Duodenal mucosa (tissue), 2 donors: ENCODE measurements around the gene TIMM29.

Experiments used
- H3K27ac ChIP-seq: one replicate; pipeline ENCODE4 v1.7.0; 2013; ENCODE audit warnings: low read depth, low read length
- H3K27me3 ChIP-seq, 2 donors: one replicate each; pipeline ENCODE4 v1.7.0; 2013; ENCODE audit warnings: low read length in 2 of 2, control low read depth in 1 of 2; ENCODE audit not compliant: insufficient read depth in 2 of 2, control insufficient read depth in 1 of 2
- H3K36me3 ChIP-seq, 2 donors: one replicate each; pipeline ENCODE4 v1.7.0; 2013; ENCODE audit warnings: low read length in 2 of 2, control low read depth in 1 of 2; ENCODE audit not compliant: insufficient read depth in 2 of 2, control insufficient read depth in 1 of 2
- H3K4me1 ChIP-seq, 2 donors: one replicate each; pipeline ENCODE4 v1.7.0; 2013; ENCODE audit warnings: low read length in 2 of 2, control low read depth in 1 of 2; ENCODE audit not compliant: insufficient read depth in 2 of 2, control insufficient read depth in 1 of 2
- H3K4me3 ChIP-seq, 2 donors: one replicate each; pipeline ENCODE4 v1.7.0; 2013; ENCODE audit warnings: low read length in 2 of 2, low read depth in 1 of 2
- H3K9ac ChIP-seq, 2 donors: one replicate each; pipeline ENCODE4 v1.7.0; 2013; ENCODE audit warnings: low read length in 2 of 2, low read depth in 1 of 2
- H3K9me3 ChIP-seq, 2 donors: one replicate each; pipeline ENCODE4 v1.7.0; 2013; ENCODE audit warnings: low read length in 2 of 2, control low read depth in 1 of 2; ENCODE audit not compliant: control insufficient read depth in 1 of 2

TIMM29 gene

GRCh38 chr19:10928563-10929401 is at the start of gene TIMM29, which contains the start of gene YIPF2:
Gene TIMM29 (plus strand): TSS chr19:10928811. CDS start chr19:10928823, 12 bp downstream.
Gene YIPF2 (minus strand): TSS chr19:10928639. CDS start chr19:10928410, 229 bp downstream.
- Histone ChIP-seq H3K4me1 (peaks cover 15 to 25% of the 10 kb centered on the region in 2 donors), H3K4me3 (peak within 1 kb of the TSS; percentile 89), H3K27me3 (no peaks in the 10 kb centered on the region), H3K9ac (peak within 1 kb of the TSS; percentile 67 to 72), H3K9me3 (no peaks in the 10 kb centered on the region), H3K36me3 (peaks cover 5 to 19% of the 10 kb centered on the region in 2 donors), H3K27ac (peak within 1 kb of the TSS; percentile 56)

DNA sequence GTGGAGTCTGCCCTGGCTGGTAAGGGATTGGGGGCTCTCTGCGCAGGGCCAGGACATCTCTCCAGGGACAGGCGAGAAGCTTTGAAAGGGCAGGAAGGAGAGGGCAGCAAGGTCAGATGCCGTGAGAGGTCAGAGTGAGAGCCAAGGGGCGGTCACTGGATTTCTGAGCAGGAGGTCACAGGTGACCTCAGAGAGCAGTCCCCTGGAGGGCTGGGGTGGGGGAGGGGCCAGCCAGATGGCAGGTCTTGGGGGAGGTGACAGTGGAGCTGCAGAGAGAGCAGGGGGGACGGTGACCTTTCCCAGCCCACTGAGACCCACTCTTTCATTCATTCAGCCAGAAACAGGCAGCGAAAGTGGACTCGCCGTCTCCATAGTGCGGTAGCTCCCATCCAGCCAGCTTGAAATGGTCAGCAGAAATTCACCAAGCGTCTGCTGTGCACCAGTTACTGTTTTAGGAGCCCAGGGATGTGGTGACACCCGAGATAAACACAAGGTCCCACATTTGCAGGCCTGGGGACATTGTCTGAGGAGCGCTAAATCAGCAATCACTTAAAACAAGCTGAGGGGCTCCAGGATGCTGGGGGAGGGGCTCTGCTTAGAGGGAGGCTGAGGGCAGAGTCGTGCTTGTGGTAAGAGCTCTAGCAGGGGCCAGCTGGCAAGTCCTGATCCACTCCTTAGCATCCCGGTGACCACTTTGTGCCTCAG is 47.1 kb upstream of the TIMM29 start:
- Histone ChIP-seq H3K4me1 (peaks cover 0 to 8% of the 10 kb centered on the region in 2 donors), H3K27ac (no peak overlapping the region), H3K9me3 (no peaks in the 10 kb centered on the region), H3K36me3 (no peaks in the 10 kb centered on the region), H3K4me3 (no peak overlapping the region), H3K9ac (no peak overlapping the region), H3K27me3 (no peaks in the 10 kb centered on the region)

DNA sequence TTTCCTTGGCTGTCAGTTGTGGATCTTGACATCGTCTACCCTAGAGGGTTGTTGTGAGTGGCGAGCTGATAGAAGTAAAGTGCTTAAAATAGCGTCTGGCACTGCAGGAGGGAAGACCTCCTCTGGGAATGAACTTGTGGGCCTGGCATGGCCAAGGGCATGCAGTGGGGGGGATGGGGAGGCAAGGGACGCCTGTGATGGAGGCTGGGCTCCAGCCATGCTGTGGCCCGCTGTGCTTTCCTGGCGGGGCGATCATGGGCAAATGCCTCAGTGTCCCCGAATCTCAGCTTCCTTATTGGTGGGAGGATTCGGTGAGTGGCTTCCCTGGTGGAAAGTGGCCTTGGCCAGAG is 46.5 kb upstream of the TIMM29 start:
- H3K9ac ChIP-seq: no peak overlapping the region
- H3K4me3 ChIP-seq: no peak overlapping the region
- H3K27ac ChIP-seq: no peak overlapping the region
- H3K36me3 ChIP-seq: no peaks in the 10 kb centered on the region
- H3K9me3 ChIP-seq: no peaks in the 10 kb centered on the region
- H3K27me3 ChIP-seq: no peaks in the 10 kb centered on the region
- peaks cover 0 to 8% of the 10 kb centered on the region in 2 donors for H3K4me1 ChIP-seq

- H3K9ac ChIP-seq: no peak overlapping the region
- H3K4me1 ChIP-seq: peaks cover 2 to 6% of the 10 kb centered on the region in 2 donors
- H3K4me3 ChIP-seq: no peak overlapping the region
Measured at GRCh38 chr19:10884274-10884673, 44.3 kb upstream of the TIMM29 start.

DNA sequence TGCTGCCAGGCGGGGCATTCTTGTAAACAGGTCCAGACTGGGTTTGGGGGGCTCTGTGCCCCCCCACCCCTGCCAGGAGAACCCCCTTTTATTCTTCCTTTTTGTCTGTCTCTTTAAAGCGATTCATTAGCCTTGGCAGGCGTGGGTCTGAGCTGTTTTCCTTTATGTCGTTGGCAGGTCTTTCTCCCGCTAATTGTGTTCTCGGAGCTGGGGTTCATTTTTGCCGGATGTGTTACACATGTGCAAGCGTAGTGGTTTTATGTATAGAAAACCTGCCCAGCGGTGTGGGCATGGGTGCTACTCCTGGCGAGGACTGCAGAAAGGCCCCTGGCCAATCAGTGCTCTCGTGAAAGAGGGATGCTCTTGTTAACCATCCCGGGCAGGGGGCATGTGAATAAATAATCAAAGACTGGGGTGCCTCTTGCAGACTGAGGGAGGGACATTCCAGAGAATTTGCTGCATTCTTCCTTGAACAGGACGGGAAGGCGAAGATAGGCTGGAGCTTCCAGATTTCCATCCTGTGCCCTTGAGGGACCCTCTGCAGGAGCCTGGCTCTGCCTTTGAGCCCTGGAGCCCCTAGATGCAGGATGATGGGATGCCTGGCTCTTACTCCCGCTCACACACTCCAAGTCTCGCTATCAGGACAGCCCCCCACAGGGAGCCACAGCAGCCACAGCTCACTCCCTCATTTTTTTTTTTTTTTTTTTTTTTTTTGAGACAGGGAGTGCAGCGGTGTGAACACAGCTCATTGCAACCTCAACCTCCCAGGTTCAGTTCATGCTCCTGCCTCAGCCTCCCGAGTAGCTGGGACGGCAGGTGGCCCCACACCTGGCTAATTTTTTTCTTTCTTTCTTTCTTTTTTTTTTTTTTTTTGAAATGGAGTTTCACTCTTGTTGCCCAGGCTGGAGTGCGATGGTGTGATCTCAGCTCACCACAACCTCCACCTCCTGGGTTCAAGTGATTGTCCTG is 43.1 kb upstream of the TIMM29 start:
- peaks cover 0 to 6% of the 10 kb centered on the region in 2 donors for H3K4me1 ChIP-seq
- no peaks in the 10 kb centered on the region for H3K36me3 ChIP-seq
- no peak overlapping the region for H3K4me3 ChIP-seq
- H3K27me3 ChIP-seq: no peaks in the 10 kb centered on the region
- no peaks in the 10 kb centered on the region for H3K9me3 ChIP-seq
- H3K27ac ChIP-seq: no peak overlapping the region
- H3K9ac ChIP-seq: no peak overlapping the region

More at GRCh38 chr19:10884274-10884673, 44.3 kb upstream of the TIMM29 start:
- Histone ChIP-seq H3K27ac (no peak overlapping the region), H3K9me3 (no peaks in the 10 kb centered on the region), H3K36me3 (no peaks in the 10 kb centered on the region), H3K27me3 (no peaks in the 10 kb centered on the region)

GRCh38 chr19:10887616-10888367 is 40.8 kb upstream of the TIMM29 start:
- Histone ChIP-seq H3K4me1 (peaks cover 6 to 17% of the 10 kb centered on the region in 2 donors), H3K9ac (no peak overlapping the region), H3K36me3 (no peaks in the 10 kb centered on the region), H3K4me3 (no peak overlapping the region), H3K27ac (no peak overlapping the region), H3K27me3 (no peaks in the 10 kb centered on the region), H3K9me3 (no peaks in the 10 kb centered on the region)

DNA sequence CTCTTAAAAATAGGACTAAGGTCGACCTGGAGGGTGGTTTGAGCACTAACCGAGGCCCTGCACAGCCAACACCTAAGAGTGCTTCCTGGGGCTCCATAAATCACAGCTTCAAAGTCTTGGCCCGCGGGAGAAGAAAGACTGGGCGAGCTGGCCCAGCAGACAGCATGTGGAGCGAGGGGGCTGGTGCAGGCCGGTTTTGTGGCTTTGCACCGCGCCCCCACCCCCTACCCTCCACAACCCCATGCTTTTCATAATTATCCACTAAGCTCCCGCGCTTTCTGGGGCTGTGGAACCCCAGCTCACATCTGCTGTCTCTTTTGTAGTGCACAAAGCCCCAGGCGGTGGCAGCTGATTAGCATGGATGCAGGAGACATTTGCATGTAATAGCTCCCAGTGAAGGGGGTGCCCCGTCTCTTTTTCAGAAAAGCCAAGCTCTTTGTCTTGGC is 40.2 kb upstream of the TIMM29 start:
- no peaks in the 10 kb centered on the region for H3K36me3 ChIP-seq
- no peak overlapping the region for H3K9ac ChIP-seq
- peak overlapping the region in 1 of 2 donors; percentile 8 for H3K4me3 ChIP-seq
- H3K9me3 ChIP-seq: no peaks in the 10 kb centered on the region
- no peak overlapping the region for H3K27ac ChIP-seq
- H3K27me3 ChIP-seq: no peaks in the 10 kb centered on the region
- peaks cover 6 to 17% of the 10 kb centered on the region in 2 donors for H3K4me1 ChIP-seq

GRCh38 chr19:10889880-10890279 is 38.7 kb upstream of the TIMM29 start:
- Histone ChIP-seq H3K27ac (no peak overlapping the region), H3K4me1 (peaks cover 6 to 17% of the 10 kb centered on the region in 2 donors), H3K9me3 (no peaks in the 10 kb centered on the region), H3K36me3 (no peaks in the 10 kb centered on the region), H3K9ac (no peak overlapping the region), H3K4me3 (no peak overlapping the region), H3K27me3 (no peaks in the 10 kb centered on the region)

DNA sequence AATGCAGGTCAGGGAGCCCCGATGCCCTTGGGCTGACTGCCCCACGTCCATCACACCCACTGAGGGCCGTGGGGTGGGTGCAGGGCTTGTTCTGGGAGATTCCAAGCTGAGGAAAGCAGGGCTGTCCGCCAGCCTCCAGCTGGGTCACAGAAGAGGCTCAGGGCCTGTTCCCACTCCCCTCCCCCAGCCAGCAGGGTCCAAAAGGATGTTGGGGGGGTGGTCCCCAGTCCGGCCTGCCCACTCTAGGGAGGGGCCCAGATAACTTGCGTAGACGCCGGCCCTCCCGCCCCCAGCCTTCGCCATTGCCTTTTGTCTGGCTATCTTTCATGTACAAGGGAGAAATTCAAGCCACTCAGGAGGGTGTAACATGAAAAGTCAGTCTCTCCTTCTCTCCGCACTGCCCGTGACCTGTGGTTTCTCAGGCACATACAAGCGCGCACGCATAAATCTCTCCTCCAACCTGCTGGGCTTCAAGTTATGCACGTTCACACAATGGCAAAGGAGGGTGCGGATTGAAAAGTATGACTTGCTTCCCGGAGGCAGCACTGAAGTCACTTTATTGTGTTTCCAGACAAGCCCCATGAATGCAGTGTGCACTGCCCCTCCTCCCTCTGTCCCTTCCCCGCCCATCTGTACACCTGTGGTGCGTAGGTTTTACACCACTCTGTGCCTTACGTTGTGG is 37.1 kb upstream of the TIMM29 start:
- Histone ChIP-seq H3K27ac (peak overlapping the region; percentile 5), H3K9ac (no peak overlapping the region), H3K27me3 (no peaks in the 10 kb centered on the region), H3K4me3 (peak overlapping the region in 1 of 2 donors; percentile 29), H3K4me1 (peaks cover 9 to 26% of the 10 kb centered on the region in 2 donors), H3K36me3 (no peaks in the 10 kb centered on the region), H3K9me3 (no peaks in the 10 kb centered on the region)
